Measurements from ENCODE around the gene PJA1. TPM values are rescaled to one million over a fixed set of nuclear protein-coding genes. Genes with fewer than 3 reads are reported as not detected.

The PJA1 gene
- total RNA-seq, 1 experiment from 2014 or later: 43.1 TPM

- H3K27me3 Mint-ChIP-seq (ENCODE audit: low read depth): no peaks in the 10 kb centered on the region
- peaks cover 61% of the 10 kb centered on the region for H3K4me1 Mint-ChIP-seq
- H3K27ac Mint-ChIP-seq: peak overlapping the region; percentile 41; the same call in 1 of the 2 replicates
- ATAC-seq (no peak), DNase-seq (ENCODE audit: low spot score) (no peak)
- no peaks in the 10 kb centered on the region for H3K9me3 Mint-ChIP-seq
- ChIA-PET CTCF (interaction anchor here (0.7 to 2.6 kb wide), 4 partner anchors 11 to 68 kb away, joined by 4 to 6 read pairs (median 4); partner anchors contain the start of gene PJA1), POLR2A (interaction anchor here (1.0 to 1.3 kb wide), 2 partner anchors 17 to 326 kb away, joined by 3 to 7 read pairs; no protein-coding TSS in a partner anchor)
- no peaks in the 10 kb centered on the region for H3K36me3 Mint-ChIP-seq
- no peak for TF ChIP-seq USF1 (CRISPR knock-in tag; IDR thresholded peaks at IDR 0.05)
- no peak for TF ChIP-seq TP53 (CRISPR knock-in tag; IDR thresholded peaks at IDR 0.05)
- TF ChIP-seq ZNF263 (CRISPR knock-in tag; IDR thresholded peaks at IDR 0.05; ENCODE audit: low read depth): no peak
- TF ChIP-seq NFE2L1 (CRISPR knock-in tag; IDR thresholded peaks at IDR 0.05): no peak
- TF ChIP-seq SOX15 (CRISPR knock-in tag; IDR thresholded peaks at IDR 0.05): no peak
- TF ChIP-seq ATF6 (CRISPR knock-in tag; IDR thresholded peaks at IDR 0.05): no peak
- no peak for TF ChIP-seq KAT7 (CRISPR knock-in tag; IDR thresholded peaks at IDR 0.05; ENCODE audit: borderline replicate concordance)
- no peak for TF ChIP-seq ETV6 (CRISPR knock-in tag; IDR thresholded peaks at IDR 0.05)
- no peak for TF ChIP-seq CREM (CRISPR knock-in tag; IDR thresholded peaks at IDR 0.05)
- H3K4me3 Mint-ChIP-seq: no peak overlapping the region
These were observed 11.2 kb downstream of the PJA1 start for GRCh38 chrX:69154051-69154450.

- no peaks in the 10 kb centered on the region for H3K27me3 Mint-ChIP-seq (ENCODE audit: low read depth)
- DNase-seq (ENCODE audit: low spot score): peak; percentile 74
- no peaks in the 10 kb centered on the region for H3K36me3 Mint-ChIP-seq
- no peak overlapping the region for H3K4me3 Mint-ChIP-seq
- CTCF ChIA-PET: interaction anchor here (0.8 to 2.6 kb wide), 8 partner anchors 12 to 234 kb away, joined by 3 to 6 read pairs (median 4); partner anchors contain the start of gene PJA1
- POLR2A ChIA-PET: interaction anchor here (0.9 to 1.3 kb wide), 3 partner anchors 12 to 325 kb away, joined by 3 to 7 read pairs (median 3); partner anchors contain the start of gene PJA1
- TF ChIP-seq E2F4 (CRISPR knock-in tag; IDR thresholded peaks at IDR 0.05; ENCODE audit: borderline replicate concordance, low read depth) (no peak), E2F1 (CRISPR knock-in tag; IDR thresholded peaks at IDR 0.05) (no peak), GRHL2 (CRISPR knock-in tag; IDR thresholded peaks at IDR 0.05; ENCODE audit: insufficient replicate concordance, severe bottlenecking) (no peak), MLX (CRISPR knock-in tag; IDR thresholded peaks at IDR 0.05) (no peak), ZMAT4 (CRISPR knock-in tag; IDR thresholded peaks at IDR 0.05) (no peak), NFE2L1 (CRISPR knock-in tag; IDR thresholded peaks at IDR 0.05) (no peak), ZNF317 (CRISPR knock-in tag; IDR thresholded peaks at IDR 0.05; ENCODE audit: borderline replicate concordance, low read depth) (no peak), TEAD1 (CRISPR knock-in tag; IDR thresholded peaks at IDR 0.05) (no peak), ZNF232 (CRISPR knock-in tag; IDR thresholded peaks at IDR 0.05) (no peak), EMX1 (CRISPR knock-in tag; IDR thresholded peaks at IDR 0.05) (no peak), KAT7 (CRISPR knock-in tag; IDR thresholded peaks at IDR 0.05; ENCODE audit: borderline replicate concordance) (no peak), JAZF1 (CRISPR knock-in tag; IDR thresholded peaks at IDR 0.05) (no peak), GABPB1 (CRISPR knock-in tag; IDR thresholded peaks at IDR 0.05) (no peak), ZNF423 (CRISPR knock-in tag; IDR thresholded peaks at IDR 0.05) (no peak), NR3C1 (CRISPR knock-in tag; conservative IDR thresholded peaks at IDR 0.05; ENCODE audit: low read depth) (no peak), ZNF281 (CRISPR knock-in tag; IDR thresholded peaks at IDR 0.05) (no peak), ZNF219 (CRISPR knock-in tag; IDR thresholded peaks at IDR 0.05; ENCODE audit: borderline replicate concordance) (no peak)
- H3K4me1 Mint-ChIP-seq: peaks cover 60% of the 10 kb centered on the region
- no peaks in the 10 kb centered on the region for H3K9me3 Mint-ChIP-seq
- H3K27ac Mint-ChIP-seq: peak overlapping the region; percentile 65
- ATAC-seq: peak; percentile 76
These were observed 12.1 kb downstream of the PJA1 start for GRCh38 chrX:69153060-69153730.

Data from WTC11 (cell line).